Measurements from ENCODE around the gene HLA-DQA1.

HLA-DQA1 gene

DNA sequence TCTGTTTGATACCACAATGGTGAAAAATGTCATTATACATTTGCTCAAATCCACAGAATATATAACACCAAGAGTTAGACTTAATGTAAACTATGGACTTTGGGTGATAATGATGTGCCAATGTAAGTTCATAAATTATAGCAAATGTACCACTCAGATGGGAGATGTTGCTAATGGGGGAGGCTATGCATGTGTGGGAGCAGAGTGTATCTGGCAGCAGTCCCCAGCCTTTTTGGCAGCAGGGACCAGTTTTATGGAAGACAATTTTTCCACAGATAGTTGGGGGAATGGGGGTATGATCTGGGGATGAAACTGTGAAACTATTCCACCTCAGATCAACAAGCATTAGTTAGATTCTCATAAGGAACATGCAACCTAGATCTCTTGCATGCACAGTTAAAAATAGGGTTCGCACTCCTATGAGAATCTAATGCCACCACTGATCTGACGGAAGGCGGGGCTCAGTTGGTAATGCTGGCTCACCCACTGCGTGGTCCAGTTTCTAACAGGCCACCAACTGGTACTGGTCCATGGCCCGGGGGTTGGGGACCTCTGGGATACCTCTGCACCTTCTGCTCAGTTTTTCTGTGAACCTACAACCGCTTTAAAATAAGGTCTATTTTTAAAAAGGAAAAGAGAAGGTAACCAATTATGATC is 8.0 kb downstream of the HLA-DQA1 start:
- no peak for TF ChIP-seq POLR2AphosphoS5 (IDR thresholded peaks at IDR 0.05; ENCODE audit: low read depth, low read length)
- TF ChIP-seq TAF1 (IDR thresholded peaks at IDR 0.05; ENCODE audit: borderline replicate concordance, insufficient read depth, low read length): no peak
- TF ChIP-seq, protein P1, sequence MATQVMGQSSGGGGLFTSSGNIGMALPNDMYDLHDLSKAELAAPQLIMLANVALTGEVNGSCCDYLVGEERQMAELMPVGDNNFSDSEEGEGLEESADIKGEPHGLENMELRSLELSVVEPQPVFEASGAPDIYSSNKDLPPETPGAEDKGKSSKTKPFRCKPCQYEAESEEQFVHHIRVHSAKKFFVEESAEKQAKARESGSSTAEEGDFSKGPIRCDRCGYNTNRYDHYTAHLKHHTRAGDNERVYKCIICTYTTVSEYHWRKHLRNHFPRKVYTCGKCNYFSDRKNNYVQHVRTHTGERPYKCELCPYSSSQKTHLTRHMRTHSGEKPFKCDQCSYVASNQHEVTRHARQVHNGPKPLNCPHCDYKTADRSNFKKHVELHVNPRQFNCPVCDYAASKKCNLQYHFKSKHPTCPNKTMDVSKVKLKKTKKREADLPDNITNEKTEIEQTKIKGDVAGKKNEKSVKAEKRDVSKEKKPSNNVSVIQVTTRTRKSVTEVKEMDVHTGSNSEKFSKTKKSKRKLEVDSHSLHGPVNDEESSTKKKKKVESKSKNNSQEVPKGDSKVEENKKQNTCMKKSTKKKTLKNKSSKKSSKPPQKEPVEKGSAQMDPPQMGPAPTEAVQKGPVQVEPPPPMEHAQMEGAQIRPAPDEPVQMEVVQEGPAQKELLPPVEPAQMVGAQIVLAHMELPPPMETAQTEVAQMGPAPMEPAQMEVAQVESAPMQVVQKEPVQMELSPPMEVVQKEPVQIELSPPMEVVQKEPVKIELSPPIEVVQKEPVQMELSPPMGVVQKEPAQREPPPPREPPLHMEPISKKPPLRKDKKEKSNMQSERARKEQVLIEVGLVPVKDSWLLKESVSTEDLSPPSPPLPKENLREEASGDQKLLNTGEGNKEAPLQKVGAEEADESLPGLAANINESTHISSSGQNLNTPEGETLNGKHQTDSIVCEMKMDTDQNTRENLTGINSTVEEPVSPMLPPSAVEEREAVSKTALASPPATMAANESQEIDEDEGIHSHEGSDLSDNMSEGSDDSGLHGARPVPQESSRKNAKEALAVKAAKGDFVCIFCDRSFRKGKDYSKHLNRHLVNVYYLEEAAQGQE (IDR thresholded peaks at IDR 0.05; ENCODE audit: insufficient read depth in 1 of 2, low read depth in 2 of 2, low read length in 2 of 2): no peak
- TF ChIP-seq SIN3A (IDR thresholded peaks at IDR 0.05; ENCODE audit: borderline replicate concordance, insufficient read depth, low read length): no peak
- no peak for TF ChIP-seq FOXP2 (optimal IDR thresholded peaks at IDR 0.05; ENCODE audit: borderline replicate concordance, extremely low read depth, extremely low read length, insufficient read depth)

DNA sequence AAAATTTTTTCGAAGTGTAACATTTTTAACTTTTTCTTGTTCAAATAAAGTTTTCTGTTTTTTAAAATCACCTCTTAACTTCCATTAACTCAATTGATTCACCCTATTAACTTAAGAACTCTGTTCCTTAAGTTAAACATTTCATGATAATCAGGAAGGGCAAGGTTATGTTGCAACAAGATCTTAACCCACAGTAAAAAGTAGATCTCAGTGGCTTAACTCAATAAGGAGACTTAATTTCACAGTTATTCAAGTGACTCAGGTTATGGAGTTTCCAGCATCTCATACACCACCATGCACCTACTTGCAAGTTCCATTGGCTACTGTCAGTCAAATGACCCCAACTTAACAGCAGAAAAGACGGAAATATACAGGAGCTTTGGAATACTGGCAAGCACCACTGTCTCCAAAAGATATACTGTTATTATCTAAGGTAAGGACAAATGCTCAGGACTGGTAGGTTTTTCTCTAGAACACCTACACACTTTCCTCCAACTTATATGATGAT is 18.1 kb downstream of the HLA-DQA1 start:
- TF ChIP-seq SIN3A (IDR thresholded peaks at IDR 0.05; ENCODE audit: borderline replicate concordance, insufficient read depth, low read length) (no peak), FOXP2 (optimal IDR thresholded peaks at IDR 0.05; ENCODE audit: borderline replicate concordance, extremely low read depth, extremely low read length, insufficient read depth) (no peak), TAF1 (IDR thresholded peaks at IDR 0.05; ENCODE audit: borderline replicate concordance, insufficient read depth, low read length) (no peak)
- TF ChIP-seq, protein P1 (IDR thresholded peaks at IDR 0.05; ENCODE audit: insufficient read depth in 1 of 2, low read depth in 2 of 2, low read length in 2 of 2): no peak

DNA sequence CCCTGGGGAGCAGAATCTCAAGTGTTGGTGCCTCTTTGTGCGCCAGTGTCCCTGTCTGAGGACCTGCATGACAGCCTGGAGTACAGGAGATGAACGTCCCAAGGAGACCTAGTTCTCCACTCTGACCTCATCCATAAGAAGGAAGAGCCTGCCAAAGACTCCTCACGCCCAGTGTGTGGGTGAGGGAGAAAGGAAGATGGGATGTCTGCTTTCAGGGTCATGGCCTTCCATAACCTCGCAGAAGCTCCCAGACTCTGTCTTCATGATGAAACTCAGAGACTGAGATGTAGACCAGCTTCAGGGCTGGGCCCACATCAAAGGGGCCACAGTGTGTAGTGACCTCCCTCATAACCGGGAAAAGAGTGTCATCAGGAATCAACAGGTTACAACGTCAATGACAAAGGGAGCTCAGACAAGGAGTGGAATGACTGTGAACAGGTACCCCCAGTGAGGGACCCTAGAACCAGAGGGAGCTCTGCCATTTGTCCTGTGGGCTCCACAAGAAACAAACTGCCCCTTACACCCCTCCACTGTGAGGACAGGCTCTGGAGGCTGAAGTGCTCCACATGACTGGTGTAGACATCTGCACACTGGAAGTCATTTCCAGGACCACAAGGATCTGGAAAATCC is 21.2 kb downstream of the HLA-DQA1 start:
- TF ChIP-seq TAF1 (IDR thresholded peaks at IDR 0.05; ENCODE audit: borderline replicate concordance, insufficient read depth, low read length) (no peak), POLR2AphosphoS5 (IDR thresholded peaks at IDR 0.05; ENCODE audit: low read depth, low read length) (no peak), SIN3A (IDR thresholded peaks at IDR 0.05; ENCODE audit: borderline replicate concordance, insufficient read depth, low read length) (no peak), FOXP2 (optimal IDR thresholded peaks at IDR 0.05; ENCODE audit: borderline replicate concordance, extremely low read depth, extremely low read length, insufficient read depth) (no peak)
- TF ChIP-seq, protein P1 (IDR thresholded peaks at IDR 0.05; ENCODE audit: insufficient read depth in 1 of 2, low read depth in 2 of 2, low read length in 2 of 2): no peak

DNA sequence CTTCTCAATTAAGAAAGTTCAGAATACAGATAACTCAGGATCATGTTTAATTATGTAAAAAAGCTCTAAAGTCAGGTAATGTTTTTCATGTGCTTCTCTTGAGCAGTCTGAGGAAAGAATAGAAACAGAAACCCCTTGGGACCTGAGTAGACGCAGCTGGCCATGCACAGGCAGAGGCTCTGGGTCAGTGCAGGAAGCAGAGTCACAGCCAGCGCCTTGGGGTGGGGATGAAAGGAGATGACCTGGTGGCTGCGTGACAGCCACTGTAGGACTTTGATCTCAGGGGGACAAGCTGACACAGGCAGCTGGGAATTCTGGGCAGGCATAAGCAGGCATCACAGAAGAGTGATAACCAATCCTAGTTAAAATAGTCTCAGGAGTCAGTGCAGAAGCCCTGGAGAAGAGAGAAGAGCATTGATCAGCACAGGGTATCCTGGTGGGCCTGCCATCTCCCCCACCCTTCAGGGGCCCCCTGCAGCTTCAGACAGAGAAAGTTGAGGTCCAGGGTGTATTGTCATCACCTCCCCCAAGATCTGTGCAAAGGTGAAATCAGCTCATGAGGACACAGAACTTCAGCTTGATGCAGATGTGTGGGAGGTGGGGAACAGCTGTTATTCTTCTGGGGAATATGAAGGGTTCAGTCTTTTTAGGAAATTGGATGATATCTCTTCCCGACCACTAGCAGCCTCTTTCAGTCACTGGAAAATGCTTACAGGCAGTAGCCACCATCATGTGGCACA is 22.8 kb downstream of the HLA-DQA1 start:
- no peak for TF ChIP-seq POLR2AphosphoS5 (IDR thresholded peaks at IDR 0.05; ENCODE audit: low read depth, low read length)
- TF ChIP-seq TAF1 (IDR thresholded peaks at IDR 0.05; ENCODE audit: borderline replicate concordance, insufficient read depth, low read length): no peak
- no peak for TF ChIP-seq SIN3A (IDR thresholded peaks at IDR 0.05; ENCODE audit: borderline replicate concordance, insufficient read depth, low read length)
- no peak for TF ChIP-seq FOXP2 (optimal IDR thresholded peaks at IDR 0.05; ENCODE audit: borderline replicate concordance, extremely low read depth, extremely low read length, insufficient read depth)
- TF ChIP-seq, protein P1 (IDR thresholded peaks at IDR 0.05; ENCODE audit: insufficient read depth in 1 of 2, low read depth in 2 of 2, low read length in 2 of 2): no peak

Measured in PFSK-1 (cell line).